Prostate gland (tissue), 2 donors: Measurements from ENCODE around the gene TMEM151A.

ENCODE experiments used
- CTCF ChIP-seq, 4 experiments: fragments of 200-600 bp in 2 of 4; fragments of 450-650 bp in 2 of 4; sonication (generic) in 2 of 4; IDR thresholded peaks; 1 replicate in 3 of 4; 2 replicates in 1 of 4; pipeline ENCODE4 v1.5.1; 2016 to 2019; ENCODE audit warnings: antibody characterized with exemption in 4 of 4, mild to moderate bottlenecking in 2 of 4, moderate library complexity in 2 of 4
- POLR2A ChIP-seq: fragments of 450-650 bp; IDR thresholded peaks from one replicate; pipeline ENCODE4 v1.6.1; 2016; ENCODE audit warnings: antibody characterized with exemption, mild to moderate bottlenecking
- POLR2AphosphoS5 ChIP-seq: sonication (generic); formaldehyde crosslinking; IDR thresholded peaks from one replicate; pipeline ENCODE4 v1.6.1; 2017; ENCODE audit warnings: antibody characterized with exemption

GRCh38 chr11:66340596-66341501 lies 49.2 kb downstream of the TMEM151A start:
- TF ChIP-seq CTCF (IDR thresholded peaks at IDR 0.05), result no peak
- no peak for TF ChIP-seq POLR2A
- no peak for TF ChIP-seq POLR2AphosphoS5
